Cardiac muscle cell (in vitro differentiated cells and primary cell): Measurements from ENCODE around the gene PGAP2. TPM values are rescaled to one million over a fixed set of nuclear protein-coding genes. Genes with fewer than 3 reads are reported as not detected.
A peak's percentile ranks its signal among the peaks of the same experiment; 100 is the strongest.

Experiments
- DNase-seq, 2 donors: peaks; one replicate each; pipeline versions ENCODE4 v3.0.0 to v3.0.0-alpha.2; 2010 to 2017; ENCODE audit warnings: low read depth in 1 of 2, low spot score in 1 of 2
- H3K27ac ChIP-seq: fragments of 200-600 bp; sonication (generic); 2 replicates; pipeline ENCODE4 v1.5.1; 2016
- H3K27me3 ChIP-seq: fragments of 200-600 bp; sonication (generic); 2 replicates; pipeline ENCODE4 v1.6.0; 2016; ENCODE audit warnings: control low read depth
- H3K36me3 ChIP-seq: fragments of 200-600 bp; sonication (generic); 2 replicates; pipeline ENCODE4 v1.5.1; 2016; ENCODE audit warnings: control low read depth
- H3K4me1 ChIP-seq: fragments of 200-600 bp; sonication (generic); 2 replicates; pipeline ENCODE4 v1.8.1; 2017; ENCODE audit warnings: low read depth, mild to moderate bottlenecking, mixed run types
- H3K4me3 ChIP-seq: fragments of 200-600 bp; sonication (generic); 2 replicates; pipeline ENCODE4 v1.5.1; 2016; ENCODE audit warnings: mild to moderate bottlenecking
- H3K9me3 ChIP-seq: fragments of 200-600 bp; sonication (generic); 2 replicates; pipeline ENCODE4 v1.5.1; 2017; ENCODE audit warnings: low read depth, mild to moderate bottlenecking, control low read depth
- CTCF ChIP-seq: IDR thresholded peaks from 2 replicates; pipeline ENCODE4 v1.5.1; 2012; ENCODE audit warnings: low read depth, mild to moderate bottlenecking, low read length
- polyA plus RNA-seq: library from polyadenylated mRNA; unstranded; fragments of >200 nt; fragmentation: Nextera tagmentation; extraction: Ambion mirVana; gene quantifications from 2 replicates; pipeline ENCODE4 v1.2.1, GENCODE V29; 2016
- total RNA-seq: library from RNA; depleted of rRNA; stranded (reverse); fragments of >200 nt; gene quantifications from 2 replicates; pipeline ENCODE4 v1.2.3, GENCODE V29; 2016

PGAP2 gene
- total and polyA plus RNA-seq, 2 experiments from 2014 or later, result 18.2 to 24.9 TPM

- TF ChIP-seq CTCF, result no peak
- peak in 1 of 2 donors; percentile 79 for DNase-seq
- H3K27ac ChIP-seq, result peak overlapping the region; percentile 65
These were observed 31.9 kb downstream of the PGAP2 start for GRCh38 chr11:3840004-3840869.

GRCh38 chr11:3840870-3841425 is 32.6 kb downstream of the PGAP2 start, which contains the start of gene RHOG:
RHOG (minus strand) TSS chr11:3840959; CDS start chr11:3828138, 12,821 bp downstream.
- peaks cover 4% of the 10 kb centered on the region for H3K4me1 ChIP-seq
- H3K27me3 ChIP-seq, result no peaks in the 10 kb centered on the region
- no peak for TF ChIP-seq CTCF
- DNase-seq, result peak; percentile 81 to 89
- no peaks in the 10 kb centered on the region for H3K9me3 ChIP-seq
- peak within 1 kb of the TSS; percentile 75 for H3K27ac ChIP-seq
- H3K36me3 ChIP-seq, result no peaks in the 10 kb centered on the region
- peak within 1 kb of the TSS; percentile 91 for H3K4me3 ChIP-seq

More at GRCh38 chr11:3840004-3840869, 31.9 kb downstream of the PGAP2 start:
- Histone ChIP-seq H3K4me1 (peaks cover 4% of the 10 kb centered on the region), H3K9me3 (no peaks in the 10 kb centered on the region), H3K27me3 (no peaks in the 10 kb centered on the region), H3K36me3 (no peaks in the 10 kb centered on the region), H3K4me3 (peak overlapping the region; percentile 91)

- H3K9me3 ChIP-seq, result no peaks in the 10 kb centered on the region
- H3K36me3 ChIP-seq, result no peaks in the 10 kb centered on the region
- peak overlapping the region; percentile 91 for H3K4me3 ChIP-seq
- H3K27me3 ChIP-seq, result no peaks in the 10 kb centered on the region
- peak; percentile 90 to 91 for DNase-seq
- TF ChIP-seq CTCF, result peak; percentile 81
- peak overlapping the region; percentile 75 for H3K27ac ChIP-seq
- peaks cover 4% of the 10 kb centered on the region for H3K4me1 ChIP-seq
These were observed 33.3 kb downstream of the PGAP2 start for GRCh38 chr11:3841426-3842350.

- TF ChIP-seq CTCF, result no peak
- no peak overlapping the region for H3K27ac ChIP-seq
- no peak overlapping the region for H3K4me3 ChIP-seq
- H3K27me3 ChIP-seq, result peaks cover 8% of the 10 kb centered on the region
- no peak for DNase-seq
- H3K4me1 ChIP-seq, result no peaks in the 10 kb centered on the region
- H3K36me3 ChIP-seq, result no peaks in the 10 kb centered on the region
- no peaks in the 10 kb centered on the region for H3K9me3 ChIP-seq
These were observed 35.0 kb downstream of the PGAP2 start for GRCh38 chr11:3843326-3843725.

- H3K4me3 ChIP-seq, result no peak overlapping the region
- H3K36me3 ChIP-seq, result no peaks in the 10 kb centered on the region
- TF ChIP-seq CTCF, result no peak
- DNase-seq, result no peak
- H3K27ac ChIP-seq, result no peak overlapping the region
- H3K27me3 ChIP-seq, result peaks cover 8% of the 10 kb centered on the region
- no peaks in the 10 kb centered on the region for H3K4me1 ChIP-seq
- H3K9me3 ChIP-seq, result no peaks in the 10 kb centered on the region
These were observed 36.9 kb downstream of the PGAP2 start for GRCh38 chr11:3845246-3845645.
